Stimulated activated CD4-positive, alpha-beta T cell treated with anti-CD3 and anti-CD28 coated beads, Interleukin-15, amount 100 ng/mL, for 1 hour (primary cell): ENCODE measurements around the gene KLHL29.
"Not testable (repeated sequence)": the region's sequence is repeated elsewhere in the genome, so short reads cannot be mapped to it uniquely, and the experiment has no call there.

Experiments used
- DNase-seq, 2 donors: peaks; one replicate each; pipeline ENCODE4 v3.0.0-alpha.2; 2020; ENCODE audit warnings: low read depth in 1 of 2, low spot score in 1 of 2

The KLHL29 gene

DNA sequence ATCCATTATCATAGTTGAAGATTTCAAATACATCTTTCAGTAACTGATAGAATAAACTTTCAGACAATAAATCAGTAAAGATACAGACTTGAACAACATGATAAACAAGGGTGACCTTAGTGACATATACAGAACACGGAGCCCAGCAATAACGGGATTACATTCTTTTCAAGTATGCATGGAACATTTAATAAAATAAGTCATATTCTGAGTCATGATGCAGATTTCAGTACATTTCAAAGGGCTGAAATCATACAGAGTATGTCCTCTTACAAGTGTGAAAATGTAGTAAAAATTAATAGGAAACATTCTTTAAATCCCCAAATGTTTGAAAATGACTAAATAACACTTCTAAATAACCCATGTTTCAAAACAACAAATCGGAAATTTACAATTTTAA lies 17.2 kb upstream of the KLHL29 start:
- DNase-seq = no peak

DNA sequence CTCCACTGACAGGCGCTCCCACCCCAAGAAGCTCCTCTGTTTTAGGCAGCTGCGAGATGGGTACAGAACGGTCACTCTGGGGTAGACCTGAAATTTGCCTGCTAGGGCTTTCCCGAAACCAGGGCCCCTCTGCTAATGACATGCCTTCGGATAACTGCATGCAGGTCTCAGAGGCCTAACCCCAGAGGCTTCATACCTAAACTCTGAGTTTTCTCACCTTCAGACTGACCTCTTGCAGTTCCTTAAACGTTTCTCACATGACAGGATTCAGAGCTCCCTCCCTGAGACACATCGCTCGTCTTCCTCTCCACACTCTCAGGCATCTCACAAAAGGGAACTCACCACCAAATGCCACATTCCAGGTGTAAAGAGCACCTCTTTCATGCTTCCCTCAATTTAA lies 11.3 kb upstream of the KLHL29 start:
- DNase-seq = no peak

DNA sequence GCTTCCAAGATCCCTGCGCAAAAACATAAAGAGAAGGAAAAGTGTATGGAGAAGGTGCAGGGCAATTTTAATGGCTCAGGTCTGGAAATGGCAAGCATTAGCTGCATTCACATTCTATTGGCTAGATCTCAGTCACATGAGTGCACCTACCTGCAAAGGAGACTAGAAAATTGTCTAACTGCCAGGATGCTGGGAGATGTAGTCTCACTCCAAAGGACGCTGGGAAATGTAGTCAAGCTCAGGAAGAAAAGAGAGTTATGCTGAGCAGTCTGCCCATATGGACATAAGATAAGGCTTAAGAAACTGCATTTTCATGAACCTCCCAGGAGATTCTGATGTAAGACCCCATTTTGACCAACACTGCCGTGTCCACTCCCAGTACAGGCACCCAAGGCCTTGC lies 9.5 kb upstream of the KLHL29 start:
- DNase-seq = no peak

DNA sequence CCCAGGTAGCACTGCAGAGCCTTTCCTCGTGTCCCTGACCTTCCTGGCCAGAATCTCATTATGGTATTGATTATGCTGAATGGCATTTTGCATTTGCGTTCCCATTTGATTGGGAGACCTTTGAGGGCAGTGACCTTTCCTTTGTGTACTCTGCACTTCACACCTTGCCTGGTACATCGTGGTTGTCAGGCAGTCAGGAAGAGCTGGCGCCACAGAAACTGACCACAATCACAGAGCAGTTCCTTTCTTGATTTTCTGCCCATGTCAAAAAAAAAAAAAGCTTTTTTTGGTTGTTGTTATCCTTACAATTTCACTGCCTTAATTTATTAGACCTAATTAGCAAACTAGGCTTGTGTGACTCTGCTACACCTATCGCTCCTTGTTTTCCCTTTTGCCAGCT lies 8.9 kb upstream of the KLHL29 start:
- DNase-seq = no peak

DNA sequence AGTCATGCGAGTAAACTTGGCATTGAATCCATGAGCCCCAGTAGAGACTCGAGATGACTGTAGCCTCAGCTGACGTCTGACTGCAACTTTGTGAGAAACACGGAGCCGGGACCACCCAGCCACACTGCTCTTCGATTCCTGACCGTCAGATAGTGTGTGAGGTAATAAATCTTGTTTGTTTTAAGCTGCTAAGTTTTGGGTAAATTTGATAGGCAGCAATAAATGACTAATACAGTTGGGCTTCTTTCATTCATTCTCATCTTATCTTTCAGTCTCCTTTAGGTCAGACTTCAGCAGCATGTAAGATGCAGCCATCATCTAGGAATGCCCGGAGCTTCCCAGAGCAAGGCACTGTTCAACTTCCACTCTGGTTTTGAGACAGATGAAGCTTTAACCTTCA lies 8.0 kb upstream of the KLHL29 start:
- DNase-seq = no peak

DNA sequence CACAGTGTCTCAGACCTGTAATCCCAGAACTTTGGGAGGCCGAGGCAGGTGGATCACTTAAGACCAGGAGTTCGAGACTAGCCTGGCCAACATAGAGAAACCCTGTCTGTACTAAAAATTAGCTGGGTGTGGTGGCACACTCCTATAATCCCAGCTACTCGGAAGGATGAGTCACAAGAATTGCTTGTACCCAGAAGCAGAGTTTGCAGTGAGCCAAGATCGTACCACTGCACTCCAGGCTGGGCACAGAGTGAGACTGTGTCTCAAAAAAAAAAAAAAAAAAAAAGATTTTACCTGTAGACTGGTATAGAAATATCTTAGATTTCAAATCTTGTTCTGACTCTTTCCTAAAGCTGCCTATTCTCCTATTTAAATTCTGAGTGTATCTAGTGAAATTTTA lies 7.2 kb upstream of the KLHL29 start:
- no peak for DNase-seq

DNA sequence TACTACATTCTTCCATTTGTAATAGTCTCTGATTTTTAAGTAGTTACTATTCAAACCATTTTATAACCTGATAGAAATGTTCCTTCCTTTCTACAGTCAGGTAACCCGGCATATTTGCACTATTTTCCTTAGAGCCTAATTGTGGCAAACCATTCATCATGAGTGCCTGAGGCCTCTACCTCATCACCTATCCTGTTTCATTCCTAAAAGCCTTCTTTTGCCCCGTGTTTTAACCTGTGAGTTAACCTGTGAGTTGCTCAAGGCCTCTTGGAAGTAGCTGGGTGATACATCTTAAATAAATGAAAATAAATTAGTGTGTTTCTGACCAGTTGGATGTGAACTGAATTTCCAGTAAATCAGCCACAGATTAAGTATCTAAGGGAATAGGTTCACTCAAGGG lies 6.5 kb upstream of the KLHL29 start:
- DNase-seq = no peak

DNA sequence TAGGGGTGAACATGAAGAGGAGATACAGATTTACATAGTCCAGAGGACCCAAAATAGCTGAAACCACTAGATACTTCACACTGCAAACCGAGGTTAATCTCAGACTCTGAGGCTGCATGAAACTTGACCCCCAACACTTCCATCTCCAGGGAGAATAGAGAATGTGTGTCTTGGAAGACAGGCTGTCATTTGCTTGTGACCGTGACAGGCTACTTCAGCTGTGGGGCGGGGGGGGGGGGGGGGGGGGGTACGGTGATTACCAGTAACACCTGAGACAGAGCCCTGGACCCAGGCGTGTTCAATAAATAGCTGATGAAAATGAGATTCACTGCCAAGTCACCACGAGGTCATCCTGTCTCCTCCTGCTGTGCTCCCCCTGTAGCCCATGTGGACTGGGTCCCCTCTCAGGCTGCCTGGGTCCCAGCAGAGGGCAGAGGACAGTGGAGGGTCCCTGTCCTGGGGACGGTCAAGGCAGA lies 5.7 kb upstream of the KLHL29 start:
- DNase-seq = no peak

DNA sequence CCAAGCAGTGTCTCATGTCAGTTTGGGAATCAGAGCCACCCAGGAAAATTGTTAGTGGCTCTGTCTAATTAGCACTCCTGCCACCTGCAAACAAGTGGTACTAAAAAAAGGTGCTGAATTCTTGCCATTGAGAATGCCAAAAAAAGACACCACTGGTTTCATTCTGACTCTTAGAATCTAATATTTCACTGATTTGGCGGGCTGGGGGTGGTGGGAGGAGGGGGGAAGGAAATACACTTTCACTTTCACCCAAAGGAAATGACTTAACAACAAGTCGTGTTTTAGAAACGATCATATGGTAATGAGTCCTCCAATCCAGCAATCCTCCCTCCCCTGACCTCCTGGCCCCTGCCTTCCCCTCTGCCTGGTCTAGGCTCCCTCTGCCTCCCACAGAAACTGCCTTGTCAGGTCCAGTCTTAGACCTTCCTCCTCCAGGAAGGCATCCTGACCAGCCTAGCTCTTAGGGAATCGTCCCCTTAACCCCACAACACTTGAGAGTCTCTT lies 4.4 kb upstream of the KLHL29 start:
- no peak for DNase-seq

DNA sequence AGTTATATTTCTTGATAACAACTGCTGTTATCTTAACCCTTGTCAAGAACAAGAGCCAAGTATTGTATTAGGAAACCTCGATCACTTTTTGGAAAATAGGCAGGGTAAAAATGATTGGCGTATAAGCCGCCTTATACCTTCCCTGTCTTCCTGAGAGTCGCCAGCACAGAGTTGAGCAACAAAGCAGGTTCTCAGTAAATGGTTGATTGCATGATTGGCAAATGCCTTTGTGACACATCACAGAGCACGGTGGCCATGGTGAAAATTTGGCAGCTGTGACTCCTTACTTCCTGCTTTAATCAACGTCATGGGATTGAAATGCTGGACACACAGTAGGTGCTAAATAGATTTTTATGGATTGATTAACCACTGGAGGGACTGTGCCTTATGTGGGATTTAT lies 3.9 kb upstream of the KLHL29 start:
- DNase-seq = no peak

DNA sequence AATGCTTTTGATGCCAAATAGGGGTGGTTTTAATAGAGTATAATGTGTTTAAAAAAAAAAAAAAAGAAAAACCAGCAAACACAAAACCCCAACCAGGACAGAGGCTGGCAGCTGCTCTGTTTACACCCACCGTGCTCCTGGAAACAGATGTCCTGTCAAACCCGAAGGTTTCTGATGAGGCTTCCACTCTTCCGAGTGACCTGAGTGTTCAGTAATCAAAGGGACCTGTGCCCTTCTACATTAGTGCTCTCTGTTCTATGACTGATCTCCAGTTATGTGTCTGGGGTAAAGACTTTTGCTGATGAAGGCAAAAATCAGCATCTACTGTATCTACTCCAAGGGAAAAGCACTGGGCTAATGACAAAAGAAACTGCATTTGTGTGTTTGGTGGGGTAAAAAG lies 3.5 kb upstream of the KLHL29 start:
- DNase-seq = no peak

DNA sequence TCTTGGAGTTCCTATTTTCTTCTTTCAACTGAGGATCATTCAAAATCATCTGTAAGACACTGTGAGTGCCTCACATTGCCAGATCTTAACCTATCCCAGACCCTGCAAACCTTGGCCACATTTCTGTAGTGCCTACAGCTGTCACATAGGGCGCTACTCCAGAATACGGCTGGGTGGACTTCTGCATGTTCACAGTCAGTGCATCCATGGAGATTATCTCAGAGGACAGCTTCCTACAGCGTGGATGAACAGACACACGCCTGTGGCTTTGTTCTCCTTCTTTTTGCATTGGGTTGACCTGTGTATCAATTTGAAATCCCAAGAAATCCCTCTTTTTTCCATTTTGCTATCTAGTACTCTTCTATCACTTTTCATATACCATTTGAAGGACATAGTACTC lies 1.9 kb upstream of the KLHL29 start:
- DNase-seq = no peak

DNA sequence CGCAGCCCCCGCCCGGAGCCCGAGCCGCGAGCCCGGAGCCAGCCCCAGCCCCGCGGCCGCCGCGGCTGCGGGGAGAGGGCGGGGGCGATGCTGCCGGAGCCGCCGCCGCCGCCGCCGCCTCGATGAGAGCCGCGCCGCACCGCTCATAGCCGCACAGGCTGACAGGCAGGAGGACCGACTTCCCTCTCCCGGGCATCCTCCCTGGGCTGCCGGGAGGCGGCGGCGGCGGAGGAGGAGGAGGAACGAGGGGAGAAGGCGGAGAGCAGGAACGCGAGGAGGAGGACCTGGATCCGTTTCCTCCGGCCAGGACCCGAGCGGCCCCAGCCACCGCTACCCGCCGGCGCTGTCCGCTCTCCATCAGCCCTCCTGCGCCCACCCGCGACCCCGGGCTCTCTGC lies 370 bp downstream of the KLHL29 start:
- DNase-seq = no peak

DNA sequence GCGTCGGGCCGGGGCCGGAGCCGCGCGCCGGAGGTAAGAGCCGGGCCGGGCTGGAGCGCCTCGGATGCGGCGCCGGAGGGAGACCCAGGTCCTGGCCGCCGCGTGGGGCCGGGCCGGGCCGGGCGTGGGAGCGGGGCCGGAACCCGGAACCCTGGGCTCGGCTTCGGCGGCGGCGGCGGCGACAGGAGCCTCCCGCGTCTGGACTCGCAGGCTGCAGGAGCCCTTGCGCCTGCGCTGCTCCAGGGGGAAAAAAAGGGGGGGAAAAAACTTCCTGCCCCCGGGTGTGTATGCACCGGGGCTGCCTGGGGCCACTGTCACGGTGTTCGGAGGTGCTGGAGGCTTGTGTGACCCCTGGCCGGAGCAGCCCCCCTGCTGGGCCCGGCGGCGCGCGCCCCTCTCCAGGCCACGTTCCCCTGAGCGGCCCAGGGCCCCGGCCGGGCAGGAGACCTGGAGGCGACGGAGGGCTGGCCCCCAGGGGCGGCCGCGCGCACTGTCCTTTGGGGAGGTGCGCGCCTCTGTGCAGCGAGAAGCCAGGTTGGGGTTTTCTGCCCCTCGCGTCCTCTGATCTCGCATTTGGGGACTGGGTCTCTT lies 864 bp downstream of the KLHL29 start:
- DNase-seq = no peak

DNA sequence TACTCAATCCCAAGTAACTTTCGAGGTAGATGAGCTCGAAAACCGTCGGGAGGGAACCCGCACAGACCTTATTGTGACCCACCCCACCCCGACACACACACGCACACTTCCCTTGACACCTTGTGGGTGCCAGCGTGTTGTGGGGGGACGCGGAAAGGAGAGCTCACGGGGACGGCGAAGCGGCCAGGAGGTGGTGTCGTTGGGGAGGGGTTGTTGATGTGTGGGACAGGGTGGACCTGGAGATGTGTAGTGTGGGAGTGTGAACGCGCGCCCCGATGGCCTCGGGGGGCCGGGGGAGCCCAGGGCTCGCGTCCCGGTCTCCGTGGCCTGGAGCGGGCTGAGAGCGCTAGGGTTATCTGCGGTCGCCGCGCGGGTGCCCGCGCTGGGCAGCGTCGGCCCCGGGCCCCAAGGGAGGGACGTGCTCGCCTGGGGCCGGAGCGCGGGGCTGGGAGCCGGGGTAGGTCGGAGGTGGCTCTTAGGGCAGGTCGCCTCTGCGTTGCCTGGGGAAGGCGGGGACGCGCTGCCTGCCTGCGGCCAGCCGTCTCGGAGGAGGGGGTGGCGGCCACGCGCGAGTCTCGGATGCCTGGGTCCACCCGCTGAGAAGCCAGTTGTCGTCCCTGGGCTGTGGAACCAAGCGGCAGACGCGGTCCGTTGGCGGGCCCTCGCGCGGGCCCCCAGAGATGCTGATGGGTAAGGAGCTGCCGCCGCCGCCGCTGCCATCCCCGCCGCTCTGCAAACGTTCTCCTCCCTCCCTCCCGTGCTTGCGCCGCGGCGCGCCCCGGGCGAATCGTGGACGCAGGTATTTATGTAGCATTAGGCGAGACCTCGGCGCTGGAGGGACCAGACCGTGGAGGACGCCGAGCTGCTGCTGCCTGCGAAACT lies 1.6 kb downstream of the KLHL29 start:
- no peak for DNase-seq

DNA sequence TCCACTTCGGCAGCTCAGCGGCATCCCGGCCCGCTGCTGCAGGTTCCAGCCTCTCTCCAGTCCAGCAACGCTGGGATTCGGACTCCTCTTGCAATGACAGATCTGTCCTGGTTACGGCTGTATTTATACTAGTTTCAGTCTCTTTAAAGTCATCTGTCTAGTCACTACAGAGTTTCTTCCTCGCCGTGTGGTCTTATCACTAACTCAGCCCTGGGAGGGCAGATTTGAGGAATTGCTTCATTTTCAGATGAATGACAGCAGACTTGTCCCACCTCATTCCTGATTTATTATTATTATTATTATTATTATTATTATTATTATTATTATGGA lies 2.2 kb downstream of the KLHL29 start:
- no peak for DNase-seq

DNA sequence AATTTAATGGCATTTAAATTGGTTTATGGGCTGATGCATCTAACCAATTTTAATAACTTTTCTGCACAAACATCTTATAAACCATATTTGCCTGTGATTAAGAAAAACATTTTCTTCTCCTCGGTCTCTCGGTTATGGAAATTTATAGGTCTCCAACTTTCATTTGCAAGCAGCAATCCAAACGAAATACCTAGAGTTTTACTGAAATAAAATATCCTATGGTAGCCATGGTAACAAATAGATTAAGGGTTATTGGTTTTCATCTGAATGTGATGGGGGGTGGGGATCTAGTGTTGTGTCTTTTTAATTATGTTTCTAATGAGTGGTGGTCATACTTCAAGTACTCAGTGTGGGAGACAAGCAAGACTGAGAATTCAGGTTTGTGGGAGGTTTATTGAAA lies 2.9 kb downstream of the KLHL29 start:
- no peak for DNase-seq

DNA sequence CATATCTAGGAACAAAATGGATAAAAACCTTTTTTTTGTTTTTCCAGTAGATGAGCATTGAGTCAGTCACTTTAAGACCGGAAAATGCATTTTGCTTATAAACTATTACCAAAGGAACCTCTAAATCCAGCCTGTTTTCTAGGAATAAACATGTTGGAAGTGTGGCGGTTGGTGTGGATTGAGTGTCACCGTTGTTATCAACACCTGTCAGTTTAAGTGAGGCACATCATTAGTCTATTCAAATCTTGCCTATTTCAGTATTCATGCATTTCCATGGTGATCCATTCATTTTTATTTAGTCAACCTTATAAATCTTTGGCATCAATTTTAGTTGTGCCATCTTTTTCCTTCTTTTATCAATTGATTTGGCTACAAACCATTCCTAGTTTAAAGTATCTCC lies 3.3 kb downstream of the KLHL29 start:
- DNase-seq = no peak

DNA sequence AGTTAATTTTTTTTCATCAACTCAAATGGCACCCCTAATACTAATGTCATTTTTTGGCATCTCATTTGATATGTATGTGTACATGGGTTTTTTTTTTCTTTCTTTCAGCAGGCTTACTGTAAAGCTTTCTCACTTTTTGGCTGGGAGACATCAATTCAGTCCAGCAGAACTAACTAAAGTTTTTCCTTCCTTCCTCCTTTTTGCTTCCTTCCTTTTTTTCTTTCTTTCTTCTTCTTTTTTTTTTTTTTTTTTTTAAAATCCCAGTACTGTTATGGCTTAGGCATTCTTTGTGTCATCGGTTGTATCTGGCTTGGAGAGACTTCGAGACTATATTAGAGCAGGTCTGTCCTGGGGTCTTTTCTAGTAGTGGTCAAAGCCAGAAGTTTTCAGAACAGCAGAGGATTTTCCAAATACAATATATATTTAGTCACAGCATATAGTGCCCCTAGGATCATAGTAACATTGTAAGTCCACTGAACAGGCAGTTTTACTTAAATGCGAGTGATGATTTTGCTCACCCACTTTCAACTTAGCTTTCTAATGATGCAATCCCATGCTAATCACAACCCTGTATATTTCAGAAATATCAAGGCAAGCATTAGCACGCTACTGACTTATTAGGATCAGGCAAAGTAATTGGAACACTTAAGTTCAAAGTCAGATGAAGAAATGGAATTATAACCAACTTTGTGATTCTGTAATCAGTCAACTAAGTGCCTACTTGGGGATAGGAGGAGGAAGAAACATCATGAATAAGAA lies 4.0 kb downstream of the KLHL29 start:
- DNase-seq = no peak

DNA sequence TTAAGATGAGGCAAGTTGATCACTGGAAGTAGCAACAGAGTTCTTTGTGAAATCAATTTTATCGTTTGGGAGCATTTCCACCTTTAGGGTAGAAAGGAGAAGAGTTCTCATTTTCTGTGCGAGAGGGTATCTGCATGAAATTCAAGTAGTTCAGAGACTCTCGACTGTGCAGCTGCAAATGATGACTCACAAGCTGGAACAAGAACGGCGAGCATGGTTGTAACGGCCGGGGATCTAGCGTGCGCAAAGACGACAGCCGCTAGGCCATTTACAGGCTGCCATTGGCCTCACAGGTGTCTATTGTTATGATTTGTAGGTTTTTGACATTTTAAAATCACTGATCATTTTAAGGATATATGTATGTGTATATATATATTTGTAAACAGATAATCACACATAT lies 5.2 kb downstream of the KLHL29 start:
- DNase-seq = no peak

DNA sequence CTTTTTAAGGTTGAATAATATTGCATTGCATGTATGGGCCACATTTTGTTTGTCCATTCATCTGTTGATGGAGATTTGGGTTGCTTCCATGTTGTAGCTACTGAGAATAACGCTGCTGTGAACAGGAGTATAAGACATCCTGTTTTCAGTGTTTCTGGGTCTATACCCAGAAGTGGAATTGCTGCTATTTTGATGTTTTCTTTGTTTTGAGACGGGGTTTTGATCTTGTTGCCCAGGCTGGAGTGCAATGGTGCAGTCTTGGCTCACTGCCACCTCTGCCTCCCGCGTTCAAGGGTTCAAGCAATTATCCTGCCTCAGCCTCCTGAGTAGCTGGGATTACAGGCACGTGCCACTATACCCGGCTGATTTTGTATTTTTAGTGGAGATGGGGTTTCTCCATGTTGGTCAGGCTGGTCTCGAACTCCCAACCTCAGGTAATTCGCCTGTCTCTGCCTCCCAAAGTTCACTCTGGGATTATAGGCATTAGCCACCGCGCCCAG lies 6.3 kb downstream of the KLHL29 start:
- DNase-seq = not testable (repeated sequence)

DNA sequence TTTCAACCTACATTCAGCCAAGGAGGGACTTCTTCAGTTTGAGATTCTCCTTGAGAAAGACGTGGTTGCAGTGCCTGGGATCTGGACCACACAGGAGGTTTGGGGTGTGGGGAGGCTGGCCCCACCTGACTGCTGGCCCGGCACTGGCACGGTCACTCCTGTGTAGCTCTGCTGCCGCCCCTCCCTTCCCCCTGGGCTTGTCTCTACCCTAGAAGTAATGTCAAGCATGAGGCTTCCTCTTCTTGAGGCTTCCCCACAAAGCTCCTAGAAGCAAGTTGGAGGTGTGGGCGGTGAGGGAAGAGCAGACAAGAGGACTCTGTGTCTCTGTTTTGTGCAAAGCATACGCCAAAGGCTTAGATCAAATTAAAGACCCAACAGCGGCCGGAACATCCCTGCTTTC lies 8.7 kb downstream of the KLHL29 start:
- DNase-seq = no peak
